H1 (cell line): ENCODE data around the gene C19orf12. TPM values are rescaled to one million over a fixed set of nuclear protein-coding genes. Genes with fewer than 3 reads are reported as not detected.

Experiments used
- CTCF ChIA-PET: fragments of 300-600 bp; sonication (Branson Sonifier 250); formaldehyde crosslinking; loops from one replicate; lab custom pipeline; 2021; ENCODE audit not compliant: partially characterized antibody; lab: Charles Lee
- POLR2A ChIA-PET: fragments of 300-600 bp; sonication (Branson Sonifier 250); formaldehyde crosslinking; loops from one replicate; lab custom pipeline; 2021; ENCODE audit warnings: inconsistent platforms; ENCODE audit not compliant: partially characterized antibody; lab: Charles Lee
- DNase-seq, 2 experiments: peaks; one replicate each; pipeline versions ENCODE4 v3.0.0 to v3.0.0-alpha.2; 2010 to 2022; ENCODE audit warnings: low spot score in 2 of 2, low read depth in 1 of 2, mixed read lengths in 1 of 2
- FAIRE-seq: peaks from 2 replicates; lab custom pipeline; 2011; peaks lifted over from hg19 to GRCh38; lab: Jason Lieb, UNC
- H2AFZ ChIP-seq: 2 replicates; pipeline ENCODE4 v1.8.1; 2012; ENCODE audit warnings: low read length, inconsistent platforms
- H2AK5ac ChIP-seq: 2 replicates; pipeline ENCODE4 v1.6.1; 2013; ENCODE audit warnings: low read depth, low read length
- H2BK120ac ChIP-seq: replicated peaks from 2 replicates; pipeline ENCODE3; 2013; ENCODE audit warnings: low read depth, low read length, inconsistent platforms
- H2BK12ac ChIP-seq: 2 replicates; pipeline ENCODE4 v1.6.1; 2013; ENCODE audit warnings: low read depth, low read length
- H2BK15ac ChIP-seq: 2 replicates; pipeline ENCODE4 v1.6.1; 2013; ENCODE audit warnings: low read length
- H2BK20ac ChIP-seq: 2 replicates; pipeline ENCODE4 v1.6.1; 2013; ENCODE audit warnings: low read length
- H2BK5ac ChIP-seq: 2 replicates; pipeline ENCODE4 v1.6.1; 2013; ENCODE audit warnings: low read depth, low read length
- H3K14ac ChIP-seq: 2 replicates; pipeline ENCODE4 v1.6.1; 2013; ENCODE audit warnings: inconsistent platforms; ENCODE audit not compliant: insufficient read length
- H3K18ac ChIP-seq: 2 replicates; pipeline ENCODE4 v1.6.1; 2013; ENCODE audit warnings: low read length; ENCODE audit errors: extremely low read depth
- H3K23ac ChIP-seq: 2 replicates; pipeline ENCODE4 v1.6.1; 2013; ENCODE audit warnings: inconsistent platforms; ENCODE audit not compliant: insufficient read length
- H3K23me2 ChIP-seq: 2 replicates; pipeline ENCODE4 v1.6.1; 2013; ENCODE audit warnings: low read depth, low read length
- H3K27ac ChIP-seq: 2 replicates; pipeline ENCODE4 v1.6.1; 2011; ENCODE audit warnings: low read depth, low read length, inconsistent platforms
- H3K27me3 ChIP-seq, 4 experiments: replicated peaks in 1 of 4; 1 replicate in 1 of 4; 2 replicates in 3 of 4; pipeline versions ENCODE4 v1.6.1 to v1.8.1; 2011 to 2013; ENCODE audit warnings: low read length in 3 of 4, mild to moderate bottlenecking in 3 of 4, inconsistent platforms in 2 of 4, mixed read lengths in 2 of 4, moderate library complexity in 1 of 4; ENCODE audit not compliant: control insufficient read depth in 3 of 4, insufficient read depth in 3 of 4; ENCODE audit errors: extremely low read depth in 1 of 4
- H3K36me3 ChIP-seq, 4 experiments: 2 replicates each; pipeline versions ENCODE4 v1.6.1 to v1.8.1; 2011 to 2013; ENCODE audit warnings: mild to moderate bottlenecking in 4 of 4, low read length in 3 of 4, moderate library complexity in 2 of 4, control low read depth in 1 of 4, inconsistent platforms in 1 of 4; ENCODE audit not compliant: insufficient read depth in 4 of 4, control insufficient read depth in 2 of 4
- H3K4ac ChIP-seq: replicated peaks from 2 replicates; pipeline ENCODE3; 2013; ENCODE audit warnings: low read length, low read depth, mixed read lengths, inconsistent platforms; ENCODE audit not compliant: insufficient read length
- H3K4me1 ChIP-seq, 4 experiments: replicated peaks in 1 of 4; 1 replicate in 1 of 4; 2 replicates in 3 of 4; pipeline versions ENCODE4 v1.6.1 to v1.8.1; 2011 to 2013; ENCODE audit warnings: low read length in 3 of 4, inconsistent platforms in 2 of 4, mixed read lengths in 1 of 4; ENCODE audit not compliant: insufficient read depth in 4 of 4, control insufficient read depth in 3 of 4
- H3K4me2 ChIP-seq, 2 experiments: 2 replicates each; pipeline versions ENCODE4 v1.6.1 to v1.8.1; 2011 to 2013; ENCODE audit warnings: low read depth in 2 of 2, low read length in 2 of 2, control low read depth in 1 of 2, inconsistent platforms in 1 of 2, mild to moderate bottlenecking in 1 of 2; ENCODE audit not compliant: insufficient read depth in 1 of 2
- H3K4me3 ChIP-seq, 4 experiments: fragments of 200-600, 300-600 bp in 1 of 4; sonication (generic), shearing (Covaris generic), sonication (Bioruptor Twin) in 1 of 4; 2 replicates each; pipeline versions ENCODE4 v1.5.1 to v1.8.1; 2011 to 2016; ENCODE audit warnings: low read length in 4 of 4, low read depth in 3 of 4, control low read depth in 2 of 4, inconsistent platforms in 2 of 4, mild to moderate bottlenecking in 2 of 4, mixed read lengths in 1 of 4, moderate library complexity in 1 of 4; ENCODE audit not compliant: insufficient read depth in 2 of 4; ENCODE audit errors: extremely low read depth in 1 of 4
- H3K56ac ChIP-seq: replicated peaks from 2 replicates; pipeline ENCODE3; 2013; ENCODE audit warnings: low read depth, mild to moderate bottlenecking, mixed read lengths, low read length, inconsistent platforms; ENCODE audit not compliant: insufficient read length
- H3K79me1 ChIP-seq: 2 replicates; pipeline ENCODE4 v1.6.1; 2013; ENCODE audit warnings: low read depth, low read length, control low read depth
- H3K79me2 ChIP-seq, 2 experiments: 2 replicates each; pipeline versions ENCODE4 v1.6.1 to v1.8.1; 2012 to 2013; ENCODE audit warnings: low read length in 2 of 2, mild to moderate bottlenecking in 2 of 2, inconsistent platforms in 1 of 2; ENCODE audit not compliant: insufficient read depth in 2 of 2, control insufficient read depth in 1 of 2
- H3K9ac ChIP-seq, 4 experiments: replicated peaks in 1 of 4; 1 replicate in 1 of 4; 2 replicates in 3 of 4; pipeline versions ENCODE4 v1.6.1 to v1.8.1; 2011 to 2013; ENCODE audit warnings: low read depth in 3 of 4, low read length in 3 of 4, control low read depth in 2 of 4, mild to moderate bottlenecking in 2 of 4, moderate library complexity in 2 of 4, inconsistent platforms in 1 of 4; ENCODE audit errors: extremely low read depth in 1 of 4
- H3K9me3 ChIP-seq, 2 experiments: 2 replicates each; pipeline versions ENCODE4 v1.6.1 to v1.8.1; 2012 to 2013; ENCODE audit warnings: mild to moderate bottlenecking in 2 of 2, moderate library complexity in 2 of 2, control low read depth in 1 of 2, inconsistent platforms in 1 of 2, low read depth in 1 of 2, low read length in 1 of 2, mixed read lengths in 1 of 2; ENCODE audit not compliant: insufficient read depth in 2 of 2
- H4K20me1 ChIP-seq, 2 experiments: replicated peaks in 1 of 2; 2 replicates each; pipeline versions ENCODE3 to v1.8.1; 2011 to 2013; ENCODE audit warnings: inconsistent platforms in 2 of 2, low read length in 2 of 2, mild to moderate bottlenecking in 1 of 2; ENCODE audit not compliant: insufficient read depth in 2 of 2, control insufficient read depth in 1 of 2
- H4K5ac ChIP-seq: 2 replicates; pipeline ENCODE4 v1.6.1; 2013; ENCODE audit warnings: low read length, low read depth, mixed read lengths, inconsistent platforms; ENCODE audit not compliant: insufficient read length
- H4K8ac ChIP-seq: 2 replicates; pipeline ENCODE4 v1.8.0; 2013; ENCODE audit warnings: mild to moderate bottlenecking, moderate library complexity, low read length, inconsistent platforms; ENCODE audit not compliant: insufficient read depth; ENCODE audit errors: extremely low read depth
- H4K91ac ChIP-seq: replicated peaks from 2 replicates; pipeline ENCODE3; 2013; ENCODE audit warnings: low read length, mixed read lengths, inconsistent platforms; ENCODE audit not compliant: insufficient read length
- BCL11A ChIP-seq, 2 experiments: IDR thresholded peaks; one replicate each; pipeline ENCODE4 v1.6.1; 2011; ENCODE audit warnings: low read depth in 2 of 2, low read length in 2 of 2, mild to moderate bottlenecking in 2 of 2
- CREB1 ChIP-seq: IDR thresholded peaks from 2 replicates; pipeline ENCODE4 v1.6.1; 2012; ENCODE audit warnings: inconsistent platforms
- CTBP2 ChIP-seq: IDR thresholded peaks from 2 replicates; pipeline ENCODE4 v1.7.0; 2011; ENCODE audit warnings: borderline replicate concordance, mild to moderate bottlenecking, moderate library complexity, mixed read lengths, low read length; ENCODE audit not compliant: insufficient read depth, insufficient read length
- KDM4A ChIP-seq: IDR thresholded peaks from one replicate; pipeline ENCODE4 v1.7.1; 2012; ENCODE audit warnings: low read depth, mild to moderate bottlenecking, moderate library complexity, low read length, inconsistent platforms; ENCODE audit not compliant: severe bottlenecking
- NANOG ChIP-seq: IDR thresholded peaks from 2 replicates; pipeline ENCODE4 v1.6.1; 2011; ENCODE audit warnings: low read length, low read depth, mild to moderate bottlenecking, inconsistent platforms; ENCODE audit not compliant: insufficient read depth, poor library complexity, severe bottlenecking
- POLR2A ChIP-seq, 2 experiments: IDR thresholded peaks; 1 replicate in 1 of 2; 2 replicates in 1 of 2; pipeline ENCODE4 v1.6.1; 2011; ENCODE audit warnings: low read depth in 2 of 2, low read length in 2 of 2, mild to moderate bottlenecking in 2 of 2; ENCODE audit errors: control extremely low read depth in 1 of 2
- RBBP5 ChIP-seq: IDR thresholded peaks from 2 replicates; pipeline ENCODE4 v1.7.1; 2012; ENCODE audit warnings: low read depth, mild to moderate bottlenecking, inconsistent platforms, low read length, moderate library complexity, borderline replicate concordance
- RFX5 ChIP-seq: IDR thresholded peaks from 2 replicates; pipeline ENCODE4 v1.6.1; 2011; ENCODE audit warnings: low read depth, low read length, improper control_type of control experiment, borderline replicate concordance
- SP1 ChIP-seq: IDR thresholded peaks from 2 replicates; pipeline ENCODE4 v1.6.1; 2011; ENCODE audit warnings: low read depth, low read length
- SP4 ChIP-seq: IDR thresholded peaks from 2 replicates; pipeline ENCODE4 v1.6.1; 2012; ENCODE audit warnings: low read length, inconsistent platforms
- SRF ChIP-seq: IDR thresholded peaks from 2 replicates; pipeline ENCODE4 v1.6.1; 2011; ENCODE audit warnings: mild to moderate bottlenecking, low read depth, low read length, moderate library complexity
- TBP ChIP-seq: IDR thresholded peaks from 2 replicates; pipeline ENCODE4 v1.6.1; 2011; ENCODE audit warnings: low read depth, low read length, improper control_type of control experiment
- WGBS, 2 experiments: shearing (Covaris generic) in 1 of 2; methylation state at CpG; one replicate each; pipeline versions ENCODE4 v1.1.6 to v1.1.7; 2013 to 2015; ENCODE audit warnings: low lambda C conversion rate in 2 of 2, mixed read lengths in 2 of 2, inconsistent platforms in 1 of 2, low coverage in 1 of 2, missing lambda C conversion rate in 1 of 2; ENCODE audit not compliant: insufficient replicate concordance in 2 of 2, insufficient coverage in 1 of 2, insufficient read length in 1 of 2; ENCODE audit errors: extremely low coverage in 1 of 2, missing lambda C conversion rate in 1 of 2; 5-methylcytosine and 5-hydroxymethylcytosine counted together
- polyA plus RNA-seq, 7 experiments: library from polyadenylated mRNA; depleted of rRNA in 3 of 7; stranded (reverse) in 5 of 7; unstranded in 2 of 7; fragments of >200 nt in 5 of 7; fragments of 200-250 nt in 2 of 7; gene quantifications; 1 replicate in 5 of 7; 2 replicates in 1 of 7; 4 replicates in 1 of 7; pipeline versions ENCODE4 v1.2.1 to v1.2.3, GENCODE V29; 2011 to 2013; ENCODE audit warnings: missing spikeins in 2 of 7, mixed read lengths in 2 of 7
- total RNA-seq: library from RNA; stranded (reverse); fragmentation: NEBNext Ultra II Directional; extraction: Animal tissue kit (Norgen Biotek cat#: 25700); gene quantifications from 2 replicates; pipeline ENCODE4 v1.2.1, GENCODE V29; 2021
- TF ChIP-seq, protein P1 (sequence below): IDR thresholded peaks from 2 replicates; pipeline ENCODE4 v1.6.1; 2012; ENCODE audit warnings: inconsistent platforms

Gene C19orf12
- total and polyA plus RNA-seq, 2 of the 8 experiments (the other 6 are each of a cell fraction or from before 2014, with no cell fraction given): 10.7 to 11.9 TPM

DNA sequence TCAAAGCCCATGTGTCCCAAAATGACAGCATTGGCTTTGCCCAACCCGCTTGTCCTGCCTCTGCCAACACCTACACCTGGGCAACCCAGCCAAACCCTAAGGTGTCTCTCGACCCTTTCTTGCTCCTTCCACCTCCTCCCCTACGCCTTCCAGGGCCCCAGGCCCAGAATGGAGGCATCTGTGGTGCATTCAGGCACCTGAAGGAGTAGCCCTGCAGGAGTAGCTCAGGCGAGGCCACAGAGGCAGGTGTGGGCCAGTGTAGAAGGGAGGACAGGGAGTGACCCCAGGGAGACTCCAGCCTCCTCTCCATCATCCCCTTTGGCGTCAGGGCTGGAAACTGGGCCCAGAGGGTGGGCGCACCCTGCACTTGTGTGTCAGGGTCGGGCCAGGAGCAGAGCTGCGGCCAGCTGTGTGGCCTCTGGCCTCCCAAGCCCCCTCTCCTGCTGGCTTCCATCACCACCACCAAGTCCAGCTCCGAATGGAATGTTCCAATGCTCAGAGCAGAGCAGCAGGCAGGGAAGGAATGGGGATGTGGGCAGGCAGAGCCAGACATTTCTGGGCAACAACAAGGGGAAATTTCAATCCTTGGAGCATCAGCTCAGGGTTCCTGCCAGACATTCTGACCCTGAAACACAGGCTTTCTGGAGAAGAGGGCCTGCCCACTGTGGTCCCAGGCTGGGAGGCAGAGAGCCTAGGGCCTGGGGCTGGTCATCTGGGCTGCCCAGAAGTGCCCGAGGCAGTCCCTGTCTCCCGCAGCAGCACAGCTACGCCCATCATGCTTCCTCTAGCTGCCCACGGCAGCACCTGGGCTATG, 33.4 kb downstream of the C19orf12 start:
- no peak overlapping the region for H3K27ac ChIP-seq
- H4K91ac ChIP-seq: no peak overlapping the region
- H3K14ac ChIP-seq: no peak overlapping the region
- H2BK20ac ChIP-seq: no peak overlapping the region
- H3K4me3 ChIP-seq: no peak overlapping the region
- H2BK12ac ChIP-seq: no peak overlapping the region
- H2BK5ac ChIP-seq: no peak overlapping the region
- H2BK120ac ChIP-seq: no peak overlapping the region
- H3K27me3 ChIP-seq: no peaks in the 10 kb centered on the region
- no peaks in the 10 kb centered on the region; a peak in 1 of 8 replicates for H3K36me3 ChIP-seq
- H2AK5ac ChIP-seq: no peak overlapping the region
- no peak overlapping the region for H3K18ac ChIP-seq
- H3K4me2 ChIP-seq: no peak overlapping the region
- no peaks in the 10 kb centered on the region for H3K79me1 ChIP-seq
- no peak overlapping the region for H3K9ac ChIP-seq
- peaks cover 0 to 3% of the 10 kb centered on the region in 2 experiments for H4K20me1 ChIP-seq
- ChIA-PET CTCF (interaction anchor here (0.7 to 2.0 kb wide), 6 partner anchors 10 to 71 kb away, joined by 3 to 7 read pairs (median 4); no protein-coding TSS in a partner anchor), POLR2A (no interaction called here)
- 84% methylated on average over 12 of the region's 13 CpGs; no CpG with 5 or more reads in 1 of the 2 experiments for WGBS, 2 experiments
- FAIRE-seq (no peak), DNase-seq (no peak)
- H3K4ac ChIP-seq: no peak overlapping the region
- H3K79me2 ChIP-seq: no peaks in the 10 kb centered on the region
- no peak overlapping the region for H3K23ac ChIP-seq
- no peaks in the 10 kb centered on the region for H3K9me3 ChIP-seq
- H4K8ac ChIP-seq: peak overlapping the region; percentile 35; the same call in 1 of the 2 replicates
- no peak overlapping the region for H4K5ac ChIP-seq
- H3K23me2 ChIP-seq: no peaks in the 10 kb centered on the region
- H2BK15ac ChIP-seq: no peak overlapping the region
- no peak overlapping the region for H3K56ac ChIP-seq
- no peak overlapping the region for H2AFZ ChIP-seq
- H3K4me1 ChIP-seq: peaks cover 0 to 4% (median 0%) of the 10 kb centered on the region in 4 experiments; a peak in 2 of 7 replicates
- TF ChIP-seq CREB1 (no peak), KDM4A (no peak), BCL11A (IDR thresholded peaks at IDR 0.05; ENCODE audit: low read depth in 2 of 2, low read length in 2 of 2) (no peak), NANOG (no peak), SP1 (no peak), TBP (no peak), CTBP2 (no peak), POLR2A (IDR thresholded peaks at IDR 0.05; ENCODE audit: control extremely low read depth in 1 of 2, low read depth in 2 of 2, low read length in 2 of 2) (no peak), SRF (no peak), RFX5 (no peak), SP4 (no peak), RBBP5 (no peak)
- TF ChIP-seq, protein P1, sequence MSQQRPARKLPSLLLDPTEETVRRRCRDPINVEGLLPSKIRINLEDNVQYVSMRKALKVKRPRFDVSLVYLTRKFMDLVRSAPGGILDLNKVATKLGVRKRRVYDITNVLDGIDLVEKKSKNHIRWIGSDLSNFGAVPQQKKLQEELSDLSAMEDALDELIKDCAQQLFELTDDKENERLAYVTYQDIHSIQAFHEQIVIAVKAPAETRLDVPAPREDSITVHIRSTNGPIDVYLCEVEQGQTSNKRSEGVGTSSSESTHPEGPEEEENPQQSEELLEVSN: no peak
